Activated CD4-positive, alpha-beta T cell treated with anti-CD3 and anti-CD28 coated beads for 36 hours (primary cell): ENCODE data around the gene CEP192. TPM values are rescaled to one million over a fixed set of nuclear protein-coding genes. Genes with fewer than 3 reads are reported as not detected.
"Not testable (repeated sequence)": the region's sequence is repeated elsewhere in the genome, so short reads cannot be mapped to it uniquely, and the experiment has no call there.

Source experiments
- ATAC-seq: fragments of 200-7000 bp; cut with Tn5 transposase; one replicate; pipeline ENCODE4 v1.10.0; 2021; ENCODE audit warnings: mild to moderate bottlenecking, moderate library complexity
- CTCF ChIA-PET: fragments of 350-600 bp; sonication (Branson Sonifier 250); formaldehyde crosslinking; loops from one replicate; lab custom pipeline; 2021; ENCODE audit warnings: antibody characterized with exemption; lab: Charles Lee
- POLR2A ChIA-PET: fragments of 350-600 bp; sonication (Branson Sonifier 250); formaldehyde crosslinking; loops from one replicate; lab custom pipeline; 2021; ENCODE audit warnings: antibody characterized with exemption, inconsistent platforms; lab: Charles Lee
- DNase-seq: peaks from one replicate; pipeline ENCODE4 v3.0.0-alpha.2; 2020
- H3K27ac Mint-ChIP-seq: one replicate; pipeline ENCODE4 v1.8.0; 2021; ENCODE audit warnings: mixed read lengths
- H3K27me3 Mint-ChIP-seq: one replicate; pipeline ENCODE4 v1.8.0; 2021; ENCODE audit warnings: mixed read lengths
- H3K36me3 Mint-ChIP-seq: one replicate; pipeline ENCODE4 v1.8.0; 2021; ENCODE audit warnings: low read depth, mixed read lengths
- H3K4me1 Mint-ChIP-seq: one replicate; pipeline ENCODE4 v1.8.0; 2021; ENCODE audit warnings: mixed read lengths
- H3K4me3 Mint-ChIP-seq: one replicate; pipeline ENCODE4 v1.8.0; 2021; ENCODE audit warnings: mild to moderate bottlenecking, moderate library complexity, mixed read lengths
- H3K9me3 Mint-ChIP-seq: one replicate; pipeline ENCODE4 v1.8.0; 2021; ENCODE audit warnings: low read depth, mixed read lengths
- intact Hi-C, 2 experiments: fragments of 100-400 bp; cut with DNase I in 1 of 2; cut with micrococcal nuclease in 1 of 2; formaldehyde crosslinking; loops; one replicate each; pipeline versions ENCODE4 v1.14.2 to v1.15.1; 2022 to 2024; cut with DNase I, micrococcal nuclease
- total RNA-seq, 2 experiments: library from RNA; stranded (reverse); gene quantifications; one replicate each; pipeline ENCODE4 v1.2.3, GENCODE V29; 2021

CEP192 gene
- total RNA-seq, 2 experiments from 2014 or later = 36.0 to 39.3 TPM

GRCh38 chr18:12990123-12990475 is 1.1 kb upstream of the CEP192 start:
- CTCF ChIA-PET = interaction anchor here (0.6 kb wide), 1 partner anchor 268 kb away, joined by 3 read pairs; no protein-coding TSS in a partner anchor
- no peak for ATAC-seq

GRCh38 chr18:12990641-12990966 is 558 bp upstream of the CEP192 start:
- DNase-seq = no peak
- Mint-ChIP-seq H3K27ac (peak overlapping the region; percentile 93), H3K9me3 (no peaks in the 10 kb centered on the region), H3K27me3 (no peaks in the 10 kb centered on the region), H3K4me1 (peaks cover 21% of the 10 kb centered on the region), H3K36me3 (peaks cover 16% of the 10 kb centered on the region), H3K4me3 (peak overlapping the region; percentile 87)
- no peak for ATAC-seq
- intact Hi-C loops = loop anchor here (2.0 to 10.0 kb wide), 4 partner anchors 146 to 624 kb away; partner anchors contain the start of genes CEP76 (in 1 of the 2) and PSMG2 (in 1 of the 2)
- CTCF ChIA-PET = interaction anchor here (0.6 to 1.4 kb wide), 8 partner anchors 9 to 288 kb away, joined by 3 to 7 read pairs (median 3); no protein-coding TSS in a partner anchor
- POLR2A ChIA-PET = interaction anchor here (0.6 to 1.7 kb wide), 17 partner anchors 9 to 613 kb away, joined by 3 to 11 read pairs (median 4); partner anchors contain the start of genes AFG3L2, CEP76, PSMG2 and PTPN2

More at GRCh38 chr18:12990123-12990475, 1.1 kb upstream of the CEP192 start:
- no peaks in the 10 kb centered on the region for H3K9me3 Mint-ChIP-seq
- DNase-seq = peak; percentile 60
- intact Hi-C loops = loop anchor here (2.0 to 10.0 kb wide), 4 partner anchors 147 to 625 kb away; partner anchors contain the start of genes CEP76 (in 1 of the 2) and PSMG2 (in 1 of the 2)
- H3K4me3 Mint-ChIP-seq = peak overlapping the region; percentile 87
- peaks cover 21% of the 10 kb centered on the region for H3K4me1 Mint-ChIP-seq
- peaks cover 19% of the 10 kb centered on the region for H3K36me3 Mint-ChIP-seq
- peak overlapping the region; percentile 93 for H3K27ac Mint-ChIP-seq
- no peaks in the 10 kb centered on the region for H3K27me3 Mint-ChIP-seq
- POLR2A ChIA-PET = interaction anchor here (1.5 to 1.7 kb wide), 2 partner anchors 10 to 42 kb away, joined by 3 to 11 read pairs; partner anchors contain the start of gene SEH1L

- Mint-ChIP-seq H3K27me3 (no peaks in the 10 kb centered on the region), H3K27ac (peak overlapping the region; percentile 93), H3K4me1 (peaks cover 21% of the 10 kb centered on the region), H3K4me3 (peak overlapping the region; percentile 87), H3K36me3 (peaks cover 14% of the 10 kb centered on the region), H3K9me3 (no peaks in the 10 kb centered on the region)
- ChIA-PET POLR2A (interaction anchor here (1.0 to 1.4 kb wide), 10 partner anchors 8 to 614 kb away, joined by 3 to 6 read pairs (median 4); partner anchors contain the start of genes AFG3L2, CEP76 and PSMG2), CTCF (interaction anchor here (1.4 kb wide), 2 partner anchors 8 to 46 kb away, joined by 3 to 4 read pairs; no protein-coding TSS in a partner anchor)
- intact Hi-C loops = loop anchor here (1.0 to 10.0 kb wide), 12 partner anchors 43 to 735 kb away; partner anchors contain the start of genes CEP76 (in 2 of the 2), AFG3L2 (in 1 of the 2), FAM210A (in 1 of the 2) and PSMG2 (in 1 of the 2)
- ATAC-seq (no peak), DNase-seq (no peak)
Observed at GRCh38 chr18:12991821-12992179, 638 bp downstream of the CEP192 start.

- CTCF ChIA-PET = no interaction called here
- H3K27ac Mint-ChIP-seq = no peak overlapping the region
- H3K36me3 Mint-ChIP-seq = peaks cover 13% of the 10 kb centered on the region
- H3K27me3 Mint-ChIP-seq = no peaks in the 10 kb centered on the region
- H3K4me1 Mint-ChIP-seq = peaks cover 26% of the 10 kb centered on the region
- POLR2A ChIA-PET = no interaction called here
- no peak overlapping the region for H3K4me3 Mint-ChIP-seq
- no peak for DNase-seq
- H3K9me3 Mint-ChIP-seq = no peaks in the 10 kb centered on the region
- no peak for ATAC-seq
- intact Hi-C loops = loop anchor here (5.0 to 10.0 kb wide), 2 partner anchors 291 to 621 kb away; partner anchors contain the start of genes CEP76 (in 1 of the 2) and PSMG2 (in 1 of the 2)
Observed at GRCh38 chr18:12993439-12993838, 2.3 kb downstream of the CEP192 start.

- DNase-seq = no peak
- Mint-ChIP-seq H3K9me3 (no peaks in the 10 kb centered on the region), H3K27me3 (no peaks in the 10 kb centered on the region), H3K4me3 (no peak overlapping the region), H3K4me1 (peaks cover 25% of the 10 kb centered on the region), H3K36me3 (peaks cover 13% of the 10 kb centered on the region), H3K27ac (no peak overlapping the region)
- no peak for ATAC-seq
- POLR2A ChIA-PET = interaction anchor here (0.7 kb wide), 1 partner anchor 270 kb away, joined by 4 read pairs; no protein-coding TSS in a partner anchor
- CTCF ChIA-PET = interaction anchor here (0.7 kb wide), 2 partner anchors 59 to 145 kb away, joined by 3 to 5 read pairs; no protein-coding TSS in a partner anchor
- intact Hi-C loops = loop anchor here in 1 of 2 experiments (10.0 kb wide), 1 partner anchor 619 kb away; no protein-coding TSS in a partner anchor
Observed at GRCh38 chr18:12995424-12995823, 4.3 kb downstream of the CEP192 start.

- POLR2A ChIA-PET = interaction anchor here (0.6 to 0.7 kb wide), 2 partner anchors 11 to 271 kb away, joined by 3 to 4 read pairs; no protein-coding TSS in a partner anchor
- Mint-ChIP-seq H3K4me3 (no peak overlapping the region), H3K9me3 (no peaks in the 10 kb centered on the region), H3K36me3 (peaks cover 10% of the 10 kb centered on the region), H3K4me1 (peaks cover 22% of the 10 kb centered on the region), H3K27me3 (no peaks in the 10 kb centered on the region), H3K27ac (no peak overlapping the region)
- intact Hi-C loops = loop anchor here in 1 of 2 experiments (10.0 kb wide), 1 partner anchor 619 kb away; no protein-coding TSS in a partner anchor
- no peak for ATAC-seq
- CTCF ChIA-PET = no interaction called here
- DNase-seq = no peak
Observed at GRCh38 chr18:12995952-12996477, 4.9 kb downstream of the CEP192 start.

GRCh38 chr18:12996661-12997292 is 5.6 kb downstream of the CEP192 start:
- H3K9me3 Mint-ChIP-seq = no peaks in the 10 kb centered on the region
- intact Hi-C loops = loop anchor here in 1 of 2 experiments (10.0 kb wide), 1 partner anchor 618 kb away; no protein-coding TSS in a partner anchor
- no peak overlapping the region for H3K27ac Mint-ChIP-seq
- H3K27me3 Mint-ChIP-seq = no peaks in the 10 kb centered on the region
- ChIA-PET POLR2A (interaction anchor here (0.6 kb wide), 1 partner anchor 12 kb away, joined by 3 read pairs; no protein-coding TSS in a partner anchor), CTCF (no interaction called here)
- peaks cover 12% of the 10 kb centered on the region for H3K36me3 Mint-ChIP-seq
- H3K4me3 Mint-ChIP-seq = no peak overlapping the region
- ATAC-seq (no peak), DNase-seq (no peak)
- H3K4me1 Mint-ChIP-seq = peaks cover 22% of the 10 kb centered on the region

- peaks cover 11% of the 10 kb centered on the region for H3K36me3 Mint-ChIP-seq
- intact Hi-C loops = loop anchor here in 1 of 2 experiments (10.0 kb wide), 1 partner anchor 617 kb away; no protein-coding TSS in a partner anchor
- CTCF ChIA-PET, ATAC-seq, H3K27ac Mint-ChIP-seq, H3K27me3 Mint-ChIP-seq, H3K9me3 Mint-ChIP-seq, H3K4me3 Mint-ChIP-seq, DNase-seq, POLR2A ChIA-PET: not testable (repeated sequence)
- H3K4me1 Mint-ChIP-seq = peaks cover 22% of the 10 kb centered on the region
Observed at GRCh38 chr18:12997330-12997729, 6.2 kb downstream of the CEP192 start.

GRCh38 chr18:12998332-12999060 is 7.3 kb downstream of the CEP192 start:
- Mint-ChIP-seq H3K36me3 (peaks cover 11% of the 10 kb centered on the region), H3K4me3 (peak overlapping the region; percentile 5), H3K27ac (peak overlapping the region; percentile 29), H3K9me3 (no peaks in the 10 kb centered on the region), H3K4me1 (peaks cover 22% of the 10 kb centered on the region), H3K27me3 (no peaks in the 10 kb centered on the region)
- ATAC-seq (peak; percentile 83), DNase-seq (no peak)
- intact Hi-C loops = loop anchor here in 1 of 2 experiments (10.0 kb wide), 1 partner anchor 616 kb away; no protein-coding TSS in a partner anchor
- CTCF ChIA-PET = interaction anchor here (0.6 to 1.5 kb wide), 3 partner anchors 10 to 235 kb away, joined by 3 to 4 read pairs (median 4); no protein-coding TSS in a partner anchor
- POLR2A ChIA-PET = no interaction called here

GRCh38 chr18:13003466-13003896 is 12.3 kb downstream of the CEP192 start:
- peaks cover 26% of the 10 kb centered on the region for H3K36me3 Mint-ChIP-seq
- ATAC-seq = peak; percentile 37
- ChIA-PET CTCF (interaction anchor here (0.6 kb wide), 1 partner anchor 72 kb away, joined by 3 read pairs; no protein-coding TSS in a partner anchor), POLR2A (interaction anchor here (0.7 kb wide), 1 partner anchor 12 kb away, joined by 8 read pairs; the partner anchor contains the start of gene CEP192)
- peak; percentile 39 for DNase-seq
- no peak overlapping the region for H3K4me3 Mint-ChIP-seq
- H3K9me3 Mint-ChIP-seq = no peaks in the 10 kb centered on the region
- H3K4me1 Mint-ChIP-seq = peaks cover 19% of the 10 kb centered on the region
- H3K27me3 Mint-ChIP-seq = no peaks in the 10 kb centered on the region
- H3K27ac Mint-ChIP-seq = no peak overlapping the region
- intact Hi-C loops = loop anchor here in 1 of 2 experiments (1.0 kb wide), 1 partner anchor 156 kb away; no protein-coding TSS in a partner anchor
